SK-N-SH (cell line): ENCODE measurements around the gene ZEB2.

ENCODE experiments used
- CTCF ChIP-seq: fragments of 200-600 bp; sonication (generic); IDR thresholded peaks from 2 replicates; pipeline ENCODE4 v1.6.1; 2017; ENCODE audit warnings: antibody characterized with exemption, mild to moderate bottlenecking, moderate library complexity
- EZH2phosphoT487 ChIP-seq: fragments of 200-600 bp; sonication (generic); IDR thresholded peaks from 2 replicates; pipeline ENCODE4 v1.6.1; 2017; ENCODE audit warnings: low read depth, mixed run types, mild to moderate bottlenecking, antibody characterized with exemption, moderate library complexity, borderline replicate concordance
- RFX5 ChIP-seq: IDR thresholded peaks from 2 replicates; pipeline ENCODE4 v1.6.1; 2012; ENCODE audit warnings: mild to moderate bottlenecking, improper control_type of control experiment, low read length

DNA sequence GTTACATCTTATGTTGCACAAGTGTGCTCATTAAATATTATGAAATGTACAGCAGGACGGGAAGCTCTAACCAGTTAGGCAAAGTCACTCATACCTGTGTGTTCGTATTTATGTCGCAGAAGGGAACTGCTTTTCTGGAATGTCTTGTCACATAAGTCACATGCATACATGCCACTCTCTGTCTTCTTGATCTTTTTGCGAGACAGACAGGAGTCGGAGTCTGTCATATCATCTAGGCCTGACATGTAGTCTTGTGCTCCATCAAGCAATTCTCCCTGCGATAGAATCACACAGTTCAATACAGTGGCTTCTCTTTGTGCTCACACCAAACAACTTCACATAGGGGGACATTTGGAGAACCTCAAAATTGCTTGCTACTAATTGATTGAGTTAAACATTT is 123.6 kb downstream of the ZEB2 start:
- TF ChIP-seq EZH2phosphoT487 (no peak), RFX5 (no peak), CTCF (no peak)
